Mesothelial cell of epicardium (in vitro differentiated cells): Measurements from ENCODE around the gene EFCAB12. TPM values are rescaled to one million over a fixed set of nuclear protein-coding genes. Genes with fewer than 3 reads are reported as not detected.

Source experiments
- DNase-seq, 2 experiments: peaks; one replicate each; pipeline ENCODE4 v3.0.0; 2021; ENCODE audit warnings: low spot score in 2 of 2; ENCODE audit not compliant: unreplicated experiment in 2 of 2
- H3K27ac Mint-ChIP-seq: 2 replicates; pipeline ENCODE4 v1.8.0; 2021; ENCODE audit warnings: mixed read lengths
- H3K27me3 Mint-ChIP-seq: 2 replicates; pipeline ENCODE4 v1.8.0; 2021; ENCODE audit warnings: low read depth, mixed read lengths
- H3K36me3 Mint-ChIP-seq: 2 replicates; pipeline ENCODE4 v1.8.0; 2021; ENCODE audit warnings: mixed read lengths
- H3K4me1 Mint-ChIP-seq: 2 replicates; pipeline ENCODE4 v1.8.0; 2021; ENCODE audit warnings: mixed read lengths
- H3K4me3 Mint-ChIP-seq: 2 replicates; pipeline ENCODE4 v1.8.0; 2021; ENCODE audit warnings: mild to moderate bottlenecking, moderate library complexity, mixed read lengths
- H3K9me3 Mint-ChIP-seq: 2 replicates; pipeline ENCODE4 v1.8.0; 2021; ENCODE audit warnings: mixed read lengths
- total RNA-seq: library from RNA; stranded (reverse); gene quantifications from 3 replicates; pipeline ENCODE4 v1.2.1, GENCODE V29; 2021
- TF ChIP-seq, protein P1 (sequence below): fragments of 200-600 bp; sonication (generic); IDR thresholded peaks from one replicate; pipeline ENCODE4 v1.5.0; 2021; ENCODE audit warnings: antibody characterized with exemption; ENCODE audit not compliant: unreplicated experiment

Gene EFCAB12
- total RNA-seq, 1 donor from 2014 or later: 0.74 TPM

DNA sequence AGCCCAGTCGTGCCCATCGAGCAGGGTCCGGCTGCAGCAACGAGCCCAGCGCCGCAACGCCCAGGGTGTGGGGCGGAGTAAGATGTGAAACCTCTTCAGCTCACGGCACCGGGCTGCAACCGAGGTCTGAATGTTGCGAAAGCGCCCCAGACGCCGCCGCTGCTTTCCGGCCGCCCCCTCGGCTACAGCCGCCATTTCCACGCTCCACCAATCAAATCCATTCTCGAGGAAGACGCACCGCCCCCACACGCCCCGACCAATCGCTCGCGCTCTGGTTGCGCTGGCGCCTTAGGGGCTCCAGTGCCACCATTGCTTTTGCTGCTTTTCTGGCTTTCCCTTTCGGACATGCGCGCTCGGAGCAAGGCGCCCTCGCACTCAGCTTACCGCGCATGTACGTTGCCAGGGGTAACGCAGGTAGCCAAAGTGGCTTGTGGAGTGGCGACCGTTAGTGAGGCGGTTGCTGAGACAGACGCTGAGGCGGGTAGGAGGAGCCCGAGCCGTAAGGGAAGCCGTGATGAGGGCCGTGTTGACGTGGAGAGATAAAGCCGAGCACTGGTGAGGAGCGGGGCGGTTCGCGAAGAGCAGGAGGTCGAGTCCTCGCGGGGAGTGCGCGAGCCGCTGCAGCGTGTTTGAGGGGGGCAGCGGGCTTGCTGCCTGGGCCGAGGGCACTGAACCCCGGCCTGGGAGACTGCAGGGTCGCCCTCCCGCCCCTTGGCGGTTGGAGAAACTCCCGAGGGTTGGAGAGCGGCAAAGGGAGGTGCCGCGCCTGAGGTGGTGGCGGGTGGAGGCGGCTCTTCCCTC lies 11.6 kb upstream of the EFCAB12 start, which contains the start of the genes IFT122 and MBD4:
Gene IFT122 (plus strand): TSS at position 408 of the 801 bp plus-strand sequence. CDS start 107 bp downstream, at position 515.
Gene MBD4 (minus strand): TSS at position 132 of the 801 bp plus-strand sequence. CDS start 115 bp downstream, at position 17.
- H3K27me3 Mint-ChIP-seq: no peaks in the 10 kb centered on the region
- DNase-seq: peak; percentile 93 to 97
- H3K9me3 Mint-ChIP-seq: no peaks in the 10 kb centered on the region
- peaks cover 9% of the 10 kb centered on the region for H3K36me3 Mint-ChIP-seq
- peak within 1 kb of the TSS; percentile 92 for H3K4me3 Mint-ChIP-seq
- H3K27ac Mint-ChIP-seq: peak within 1 kb of the TSS; percentile 95
- TF ChIP-seq, protein P1, sequence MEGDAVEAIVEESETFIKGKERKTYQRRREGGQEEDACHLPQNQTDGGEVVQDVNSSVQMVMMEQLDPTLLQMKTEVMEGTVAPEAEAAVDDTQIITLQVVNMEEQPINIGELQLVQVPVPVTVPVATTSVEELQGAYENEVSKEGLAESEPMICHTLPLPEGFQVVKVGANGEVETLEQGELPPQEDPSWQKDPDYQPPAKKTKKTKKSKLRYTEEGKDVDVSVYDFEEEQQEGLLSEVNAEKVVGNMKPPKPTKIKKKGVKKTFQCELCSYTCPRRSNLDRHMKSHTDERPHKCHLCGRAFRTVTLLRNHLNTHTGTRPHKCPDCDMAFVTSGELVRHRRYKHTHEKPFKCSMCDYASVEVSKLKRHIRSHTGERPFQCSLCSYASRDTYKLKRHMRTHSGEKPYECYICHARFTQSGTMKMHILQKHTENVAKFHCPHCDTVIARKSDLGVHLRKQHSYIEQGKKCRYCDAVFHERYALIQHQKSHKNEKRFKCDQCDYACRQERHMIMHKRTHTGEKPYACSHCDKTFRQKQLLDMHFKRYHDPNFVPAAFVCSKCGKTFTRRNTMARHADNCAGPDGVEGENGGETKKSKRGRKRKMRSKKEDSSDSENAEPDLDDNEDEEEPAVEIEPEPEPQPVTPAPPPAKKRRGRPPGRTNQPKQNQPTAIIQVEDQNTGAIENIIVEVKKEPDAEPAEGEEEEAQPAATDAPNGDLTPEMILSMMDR: no peak
- peaks cover 54% of the 10 kb centered on the region for H3K4me1 Mint-ChIP-seq

DNA sequence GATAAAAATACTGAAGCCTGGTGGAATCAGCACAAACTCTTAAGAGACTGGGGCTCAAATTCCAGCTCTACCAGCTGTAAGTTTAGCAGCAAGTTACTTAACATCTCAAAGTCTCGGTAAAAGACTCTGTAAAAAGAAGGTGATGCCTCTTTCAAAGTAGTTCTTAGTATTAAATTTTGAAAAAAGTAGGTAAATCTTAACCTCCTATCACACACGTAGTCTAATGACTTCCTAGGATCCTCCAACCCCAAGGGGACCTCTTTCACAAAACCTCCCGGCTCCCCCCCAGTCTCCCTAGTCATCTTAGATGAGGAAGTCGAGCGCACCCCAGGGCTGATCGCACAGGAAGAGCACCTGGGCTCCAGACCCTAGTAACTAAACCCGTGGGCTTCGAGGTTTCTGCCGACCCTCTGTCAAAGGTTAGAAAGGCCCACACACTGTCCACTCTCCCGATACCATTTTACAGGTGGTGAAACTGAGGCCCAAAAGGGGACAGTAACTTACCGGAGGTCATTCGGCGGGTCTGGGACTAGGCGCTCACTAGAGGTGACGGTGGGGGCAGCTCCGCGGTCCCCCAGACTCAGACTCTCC lies 10.9 kb upstream of the EFCAB12 start:
- Mint-ChIP-seq H3K9me3 (no peaks in the 10 kb centered on the region), H3K4me1 (peaks cover 58% of the 10 kb centered on the region), H3K27me3 (no peaks in the 10 kb centered on the region), H3K27ac (peak overlapping the region; percentile 95), H3K4me3 (peak overlapping the region; percentile 92), H3K36me3 (peaks cover 9% of the 10 kb centered on the region)
- peak in 1 of 2 experiments; percentile 44 for DNase-seq
- TF ChIP-seq, protein P1: no peak

DNA sequence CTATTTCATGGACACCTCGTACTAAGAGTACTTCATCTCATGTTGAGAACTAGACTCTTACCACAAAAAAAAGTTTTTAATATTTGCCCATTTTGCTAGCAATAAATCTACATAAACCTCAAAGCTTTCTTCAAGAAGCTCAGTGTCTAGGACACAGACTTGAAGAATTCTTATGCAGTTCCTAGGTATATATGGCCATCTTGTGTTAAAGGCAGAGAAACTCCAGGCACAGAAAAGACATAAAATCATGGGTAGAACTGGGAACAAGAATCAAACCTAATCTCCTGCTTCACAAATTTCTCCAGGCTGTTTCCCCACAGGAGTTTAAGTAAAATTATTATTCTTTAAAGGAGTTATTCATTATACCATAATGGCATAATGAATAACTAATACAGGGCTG lies 6.9 kb upstream of the EFCAB12 start:
- no peak overlapping the region for H3K27ac Mint-ChIP-seq
- peaks cover 31% of the 10 kb centered on the region for H3K4me1 Mint-ChIP-seq
- peaks cover 19% of the 10 kb centered on the region for H3K36me3 Mint-ChIP-seq
- H3K9me3 Mint-ChIP-seq: no peaks in the 10 kb centered on the region
- no peak overlapping the region for H3K4me3 Mint-ChIP-seq
- DNase-seq: no peak
- no peaks in the 10 kb centered on the region for H3K27me3 Mint-ChIP-seq
- TF ChIP-seq, protein P1: no peak

DNA sequence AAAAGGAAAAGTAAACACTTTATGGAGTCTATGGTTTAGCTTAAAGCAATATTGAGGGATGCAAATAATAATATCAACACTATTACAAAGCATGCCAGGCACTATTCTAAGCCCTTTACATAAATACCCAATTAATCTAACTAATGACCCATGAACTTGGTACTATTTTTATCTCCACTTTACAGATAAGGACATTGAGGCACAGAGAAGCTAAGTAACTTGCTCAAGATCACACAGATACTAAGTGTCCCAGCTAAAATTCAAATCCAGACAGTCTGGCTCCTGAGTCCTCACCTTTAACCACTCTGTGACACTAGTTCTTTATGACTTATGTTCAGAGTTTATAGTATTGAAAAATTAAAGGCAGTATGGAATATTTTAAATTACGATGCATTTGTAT lies 5.7 kb upstream of the EFCAB12 start:
- TF ChIP-seq, protein P1: no peak
- no peak for DNase-seq
- peaks cover 23% of the 10 kb centered on the region for H3K4me1 Mint-ChIP-seq
- no peak overlapping the region for H3K27ac Mint-ChIP-seq
- H3K36me3 Mint-ChIP-seq: peaks cover 19% of the 10 kb centered on the region
- H3K27me3 Mint-ChIP-seq: no peaks in the 10 kb centered on the region
- no peak overlapping the region for H3K4me3 Mint-ChIP-seq
- H3K9me3 Mint-ChIP-seq: no peaks in the 10 kb centered on the region

DNA sequence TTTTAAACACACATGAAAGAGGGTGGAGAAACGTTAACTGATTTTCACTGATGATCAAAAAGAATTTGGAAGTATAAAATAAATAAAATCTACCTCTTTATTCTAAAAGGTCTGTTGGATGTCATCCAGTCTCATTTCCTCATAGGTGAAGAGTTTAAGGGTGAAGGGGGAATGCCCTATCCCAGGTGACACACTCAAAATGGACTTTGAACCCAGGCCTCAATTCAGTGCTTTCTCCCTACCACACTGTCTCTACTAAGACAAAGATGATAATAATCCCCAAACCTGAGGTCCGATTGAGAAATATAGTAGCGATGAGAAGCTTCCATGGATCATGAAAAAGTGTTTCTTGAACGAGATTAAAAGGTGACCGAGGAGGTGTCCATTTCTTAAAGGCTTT lies 5.1 kb upstream of the EFCAB12 start:
- Mint-ChIP-seq H3K4me1 (peaks cover 26% of the 10 kb centered on the region), H3K27me3 (no peaks in the 10 kb centered on the region), H3K4me3 (no peak overlapping the region), H3K36me3 (peaks cover 19% of the 10 kb centered on the region), H3K27ac (no peak overlapping the region), H3K9me3 (no peaks in the 10 kb centered on the region)
- DNase-seq: no peak
- TF ChIP-seq, protein P1: no peak
